Kidney capillary endothelial cell (primary cell): Measurements from ENCODE around the gene SRSF1.
A peak's percentile ranks its signal among the peaks of the same experiment; 100 is the strongest.
"Not testable (repeated sequence)": the region's sequence is repeated elsewhere in the genome, so short reads cannot be mapped to it uniquely, and the experiment has no call there.

Experiments used
- DNase-seq: peaks from one replicate; pipeline ENCODE4 v3.0.0-alpha.2; 2018; ENCODE audit warnings: low spot score

SRSF1 gene

DNA sequence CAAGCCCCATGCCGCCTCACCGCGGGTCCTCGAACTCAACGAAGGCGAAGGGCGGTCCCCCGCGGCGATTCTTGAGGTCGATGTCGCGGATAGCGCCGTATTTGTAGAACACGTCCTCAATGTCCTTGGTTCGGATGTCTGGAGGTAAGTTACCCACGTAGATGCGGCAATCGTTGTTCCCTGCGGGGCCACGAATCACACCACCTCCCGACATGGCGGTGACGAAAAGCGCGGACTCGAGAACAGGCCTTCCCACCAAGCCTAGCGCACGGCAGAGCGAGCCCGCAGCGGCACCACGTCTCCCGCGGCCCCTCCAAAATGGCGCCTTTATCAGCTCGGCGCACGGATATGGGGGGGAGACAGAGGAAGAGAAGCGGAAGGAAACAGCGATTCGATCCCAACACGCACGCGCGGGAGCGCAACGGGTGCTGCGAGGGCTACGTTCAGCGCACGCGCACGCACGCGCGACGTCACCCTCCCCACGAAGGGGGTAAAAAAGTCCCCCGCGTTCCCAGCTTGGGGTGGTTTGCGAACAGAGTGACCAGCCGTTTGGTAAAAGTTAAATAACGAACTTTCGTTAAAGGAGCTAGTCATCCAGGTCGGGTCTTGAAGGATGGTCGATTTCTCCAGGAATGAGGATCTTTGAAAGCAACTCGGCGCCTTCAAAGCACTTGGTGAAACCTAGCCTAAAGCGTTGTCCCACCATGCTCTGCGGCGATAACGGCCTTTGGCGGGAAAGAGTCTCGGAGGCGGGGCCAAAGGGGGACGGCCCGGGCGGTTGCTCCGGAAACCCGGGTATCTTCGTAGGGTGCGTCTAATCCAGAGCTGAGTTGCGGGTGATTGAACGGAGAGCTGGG, at the start of gene SRSF1:
TSS of gene SRSF1 (minus strand) at position 323 of the 857 bp plus-strand sequence. CDS start at position 214, 109 bp downstream.
- peak; percentile 94 for DNase-seq

DNA sequence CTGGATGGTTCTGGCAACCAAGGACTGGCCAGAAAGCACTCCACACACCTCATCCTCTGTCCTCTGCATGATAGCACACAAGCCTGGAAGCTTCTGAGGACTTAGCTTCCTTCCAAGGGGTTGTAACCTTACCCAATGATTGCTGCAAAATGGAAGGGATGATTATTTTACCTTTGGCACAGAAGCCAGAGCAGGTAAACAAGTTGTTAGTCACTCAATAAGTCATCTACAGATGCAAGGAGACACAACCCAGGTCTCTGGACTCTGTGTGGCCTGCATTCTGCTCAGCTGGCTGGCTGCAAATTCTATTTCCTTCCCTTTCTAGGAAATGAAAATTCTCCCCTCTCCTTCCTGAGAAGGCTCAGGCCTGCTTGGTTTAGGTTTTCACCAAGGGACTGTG, 49.4 kb upstream of the SRSF1 start:
- no peak for DNase-seq

- no peak for DNase-seq
Measured at GRCh38 chr17:58054641-58055040, 47.6 kb upstream of the SRSF1 start.

DNA sequence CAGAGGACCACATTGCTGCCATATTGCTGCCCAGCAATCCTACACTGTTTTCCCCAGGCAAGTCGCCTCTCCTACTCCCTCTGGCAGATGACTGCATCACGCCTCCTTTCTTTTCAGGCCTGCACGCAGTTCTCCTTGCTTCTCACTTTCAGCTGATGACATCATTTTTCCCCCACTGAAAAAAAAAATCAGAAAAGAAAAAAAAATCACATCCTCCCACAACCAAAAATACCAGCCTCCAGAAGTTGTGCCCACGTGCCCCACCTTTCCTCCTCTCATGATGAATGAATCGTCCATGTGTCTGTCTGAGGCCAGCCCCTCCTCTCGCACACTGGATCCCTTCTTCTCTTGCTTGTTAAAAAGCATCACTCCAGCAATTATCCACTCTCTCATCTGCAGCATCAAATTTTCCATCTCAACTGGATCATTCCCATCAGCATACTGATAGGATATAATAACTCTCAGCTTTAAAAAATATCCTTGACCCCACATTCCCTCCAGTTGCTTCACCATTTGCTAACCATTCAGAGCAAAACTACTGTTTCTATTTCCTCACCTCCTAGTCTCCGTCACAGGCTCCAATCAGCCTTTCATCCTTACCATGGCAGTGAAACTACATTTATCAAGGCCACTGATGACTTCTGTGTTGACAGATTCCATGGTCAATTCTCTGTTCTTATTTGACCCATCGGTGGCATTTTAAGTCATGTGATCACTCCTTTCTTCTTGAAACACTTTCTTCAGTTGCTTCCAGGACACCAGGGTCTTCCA, 46.1 kb upstream of the SRSF1 start:
- no peak for DNase-seq

DNA sequence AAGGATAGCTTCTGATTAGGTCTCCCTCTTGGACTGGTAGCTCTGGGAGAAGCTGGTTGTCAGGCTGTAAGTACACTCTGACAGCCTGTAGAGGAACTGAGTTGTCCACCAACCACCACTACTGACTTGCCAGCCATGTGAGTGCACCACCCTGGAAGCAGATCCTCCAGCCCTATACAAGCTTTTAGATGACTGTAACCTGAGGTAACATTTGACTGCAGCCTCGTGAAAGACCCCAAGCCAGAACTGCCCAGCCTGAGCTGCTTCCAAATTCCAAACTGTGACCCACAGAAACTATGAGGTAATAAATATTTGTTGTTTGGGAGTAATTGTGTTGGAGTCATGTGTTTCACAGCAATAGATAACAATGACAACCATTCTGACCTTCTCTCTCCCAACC, 45.4 kb upstream of the SRSF1 start:
- no peak for DNase-seq

- DNase-seq = no peak
Measured at GRCh38 chr17:58051468-58051867, 44.4 kb upstream of the SRSF1 start.

DNA sequence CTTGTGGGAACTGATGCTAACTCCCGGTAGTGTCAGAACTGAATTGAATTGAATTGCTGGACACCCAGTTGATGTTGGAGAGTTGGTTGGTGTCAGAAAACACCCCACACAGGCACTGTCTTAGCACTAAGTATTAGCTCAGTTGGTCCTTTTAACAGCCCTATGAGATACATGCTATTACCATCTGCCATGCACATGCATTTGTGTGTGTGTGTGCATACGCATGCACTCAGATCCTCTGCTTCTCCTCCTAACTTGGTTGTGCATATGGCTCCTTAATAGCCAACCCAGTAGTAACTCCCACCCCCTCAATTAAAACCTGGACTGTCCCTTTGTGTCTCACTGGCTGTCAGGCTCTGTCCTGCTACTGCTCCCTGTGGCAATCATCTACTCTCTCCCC, 43.9 kb upstream of the SRSF1 start:
- no peak for DNase-seq

GRCh38 chr17:58049533-58049932, 42.5 kb upstream of the SRSF1 start:
- DNase-seq = no peak

GRCh38 chr17:58047376-58048150, 40.5 kb upstream of the SRSF1 start:
- no peak for DNase-seq

DNA sequence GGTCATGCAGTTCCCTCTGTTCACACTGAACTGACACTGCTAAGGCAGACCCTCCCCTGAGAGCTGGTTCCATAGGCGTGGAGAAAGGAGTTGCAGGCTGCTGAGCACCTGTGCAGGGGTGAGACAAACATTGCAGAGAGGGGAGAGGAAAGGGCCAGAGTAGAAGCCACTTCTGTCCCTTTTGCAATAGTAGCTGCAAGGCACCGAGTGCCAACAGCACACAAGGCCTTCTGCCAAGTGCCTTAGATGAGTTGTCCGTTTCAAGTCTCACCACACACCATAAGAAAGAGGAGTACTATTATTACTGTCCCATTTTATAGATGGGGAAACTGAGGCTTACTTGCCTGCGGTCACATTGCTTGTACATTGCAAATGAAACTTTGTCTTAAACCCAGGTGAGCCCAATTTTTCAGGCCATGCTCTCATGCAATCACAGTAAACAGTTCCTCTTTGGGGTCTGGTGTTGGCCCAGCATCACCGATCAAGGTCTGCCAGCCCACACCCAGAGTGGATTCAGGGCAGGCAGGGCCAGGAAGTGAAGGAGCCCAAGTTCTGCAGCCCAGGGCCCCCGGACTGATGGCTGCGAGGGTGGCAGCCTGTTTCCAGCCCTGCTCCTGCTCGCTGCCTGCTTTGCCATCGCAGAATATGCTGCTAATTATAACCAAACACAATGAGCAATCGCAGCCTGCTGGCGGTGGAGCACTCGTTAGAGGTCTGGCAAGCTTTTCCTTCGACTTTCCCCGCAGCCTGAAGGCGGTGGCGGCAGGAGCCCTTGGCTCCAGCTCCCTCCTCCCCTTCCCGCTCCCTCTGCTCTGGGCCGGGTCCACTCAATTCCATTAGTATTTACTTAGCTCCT, 39.4 kb upstream of the SRSF1 start:
- no peak for DNase-seq

DNA sequence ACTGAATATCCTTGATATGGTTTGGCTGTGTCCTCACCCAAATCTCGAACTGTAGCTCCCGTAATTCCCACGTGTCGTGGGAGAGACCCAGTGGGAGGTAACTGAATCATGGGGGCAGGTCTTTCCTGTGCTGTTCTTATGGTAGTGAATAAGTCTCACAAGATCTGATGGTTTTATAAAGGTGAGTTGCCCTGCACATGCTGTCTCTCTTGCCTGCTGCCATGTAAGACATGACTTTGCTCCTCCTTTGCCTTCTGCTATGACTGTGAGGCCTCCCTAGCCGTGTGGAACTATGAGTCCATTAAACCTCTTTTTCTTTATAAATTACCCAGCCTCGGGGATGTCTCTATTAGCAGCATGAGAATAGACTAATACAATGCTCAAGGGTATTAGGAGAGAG, 37.2 kb upstream of the SRSF1 start:
- not testable (repeated sequence) for DNase-seq

- no peak for DNase-seq
Measured at GRCh38 chr17:58043221-58044181, 36.5 kb upstream of the SRSF1 start.

GRCh38 chr17:58041161-58041560, 34.1 kb upstream of the SRSF1 start:
- no peak for DNase-seq

- DNase-seq = no peak
Measured at GRCh38 chr17:58040386-58040785, 33.3 kb upstream of the SRSF1 start.

GRCh38 chr17:58039975-58040374, 32.9 kb upstream of the SRSF1 start:
- DNase-seq = no peak

DNA sequence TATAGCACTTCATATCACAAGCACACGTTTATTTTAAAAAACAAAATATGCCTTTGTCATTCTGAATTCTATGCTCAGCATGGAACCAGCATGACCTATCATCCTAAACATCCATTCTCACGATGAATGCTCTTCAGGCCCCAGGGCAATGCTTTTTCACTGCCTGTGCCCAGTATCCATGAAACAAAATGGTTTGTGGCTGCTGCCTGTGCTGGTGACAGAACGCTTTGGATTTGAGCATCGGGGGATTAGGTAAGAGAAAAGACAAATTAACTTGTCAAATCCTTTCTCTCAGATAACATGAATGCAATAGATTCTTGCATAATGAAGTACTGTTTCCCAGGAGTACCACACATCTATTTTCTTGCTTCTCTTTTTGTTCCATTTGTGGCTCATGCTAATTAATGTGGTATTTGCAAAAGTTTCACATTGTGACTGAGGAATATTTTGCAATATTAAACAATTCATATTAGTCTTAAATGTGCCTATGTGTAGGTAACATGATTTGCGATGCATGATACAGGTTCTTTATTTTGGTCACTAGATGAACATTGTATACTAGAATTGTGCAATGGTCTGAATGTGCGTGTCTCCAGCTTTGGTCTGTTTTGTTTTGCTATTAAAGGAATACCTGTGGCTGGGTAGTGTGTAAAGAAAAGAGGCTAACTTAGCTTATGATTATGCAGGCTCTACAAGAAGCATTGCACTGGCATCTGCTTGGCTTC, 25.8 kb upstream of the SRSF1 start:
- no peak for DNase-seq

GRCh38 chr17:58028578-58028977, 21.5 kb upstream of the SRSF1 start:
- no peak for DNase-seq

- DNase-seq = no peak
Measured at GRCh38 chr17:58020401-58020800, 13.4 kb upstream of the SRSF1 start.

DNA sequence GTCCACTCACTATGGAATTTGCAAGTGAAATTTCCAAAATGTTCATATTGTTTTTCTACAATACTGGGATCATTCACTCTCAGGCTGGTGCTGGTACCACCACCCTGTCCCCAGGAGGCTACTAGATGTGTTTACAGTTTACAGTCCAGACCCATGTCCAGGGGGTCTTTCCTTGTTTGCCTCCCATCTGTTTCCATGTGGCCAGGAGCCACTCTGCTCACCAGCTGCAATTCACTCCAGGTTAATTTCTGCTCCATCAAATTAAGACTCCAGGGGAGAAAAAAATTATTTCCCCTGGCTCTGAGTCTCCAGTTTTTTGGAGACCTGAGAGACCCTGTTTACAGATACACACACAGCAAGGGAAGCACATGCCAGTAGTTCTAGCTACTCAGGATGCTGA, 12.5 kb upstream of the SRSF1 start:
- no peak for DNase-seq

DNA sequence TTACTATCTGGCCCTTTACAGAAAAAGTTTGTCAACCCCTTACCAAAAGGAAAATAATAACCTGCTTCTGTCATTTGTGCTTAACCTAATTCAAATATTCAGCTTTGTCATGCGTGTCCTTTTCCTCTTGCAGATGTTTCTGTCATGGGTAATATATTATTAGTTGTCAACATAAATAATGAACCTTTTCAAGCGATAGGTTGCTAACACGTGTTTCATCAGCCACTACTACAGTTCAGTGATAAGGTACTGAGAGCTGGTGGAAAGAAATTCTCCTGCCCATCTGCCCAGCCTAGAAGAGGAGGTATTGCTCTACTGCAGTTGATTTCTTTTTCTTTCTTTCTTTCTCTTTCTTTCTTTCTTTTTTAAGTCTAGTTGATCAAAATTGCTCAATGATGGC, 12.0 kb upstream of the SRSF1 start:
- no peak for DNase-seq
